Body of pancreas (tissue), 4 donors: ENCODE measurements around the gene STRIP2.

Experiments
- CTCF ChIP-seq, 7 experiments: fragments of 450-650 bp in 4 of 7; fragments of 200-600 bp in 3 of 7; sonication (generic) in 3 of 7; IDR thresholded peaks; one replicate each; pipeline ENCODE4 v1.5.1; 2016 to 2019; ENCODE audit warnings: antibody characterized with exemption in 7 of 7
- POLR2A ChIP-seq, 3 donors: fragments of 450-650 bp; IDR thresholded peaks; one replicate each; pipeline ENCODE4 v1.6.1; 2016; ENCODE audit warnings: antibody characterized with exemption in 3 of 3, mild to moderate bottlenecking in 2 of 3

GRCh38 chr7:129466796-129467195 is 32.6 kb downstream of the STRIP2 start:
- TF ChIP-seq CTCF (IDR thresholded peaks at IDR 0.05) (no peak), POLR2A (IDR thresholded peaks at IDR 0.05) (no peak)
